ENCODE data around the gene NEU4. TPM values are rescaled to one million over a fixed set of nuclear protein-coding genes. Genes with fewer than 3 reads are reported as not detected.
A peak's percentile ranks its signal among the peaks of the same experiment; 100 is the strongest.

NEU4 gene
- total RNA-seq, 1 donor from 2014 or later: 0.31 TPM

DNA sequence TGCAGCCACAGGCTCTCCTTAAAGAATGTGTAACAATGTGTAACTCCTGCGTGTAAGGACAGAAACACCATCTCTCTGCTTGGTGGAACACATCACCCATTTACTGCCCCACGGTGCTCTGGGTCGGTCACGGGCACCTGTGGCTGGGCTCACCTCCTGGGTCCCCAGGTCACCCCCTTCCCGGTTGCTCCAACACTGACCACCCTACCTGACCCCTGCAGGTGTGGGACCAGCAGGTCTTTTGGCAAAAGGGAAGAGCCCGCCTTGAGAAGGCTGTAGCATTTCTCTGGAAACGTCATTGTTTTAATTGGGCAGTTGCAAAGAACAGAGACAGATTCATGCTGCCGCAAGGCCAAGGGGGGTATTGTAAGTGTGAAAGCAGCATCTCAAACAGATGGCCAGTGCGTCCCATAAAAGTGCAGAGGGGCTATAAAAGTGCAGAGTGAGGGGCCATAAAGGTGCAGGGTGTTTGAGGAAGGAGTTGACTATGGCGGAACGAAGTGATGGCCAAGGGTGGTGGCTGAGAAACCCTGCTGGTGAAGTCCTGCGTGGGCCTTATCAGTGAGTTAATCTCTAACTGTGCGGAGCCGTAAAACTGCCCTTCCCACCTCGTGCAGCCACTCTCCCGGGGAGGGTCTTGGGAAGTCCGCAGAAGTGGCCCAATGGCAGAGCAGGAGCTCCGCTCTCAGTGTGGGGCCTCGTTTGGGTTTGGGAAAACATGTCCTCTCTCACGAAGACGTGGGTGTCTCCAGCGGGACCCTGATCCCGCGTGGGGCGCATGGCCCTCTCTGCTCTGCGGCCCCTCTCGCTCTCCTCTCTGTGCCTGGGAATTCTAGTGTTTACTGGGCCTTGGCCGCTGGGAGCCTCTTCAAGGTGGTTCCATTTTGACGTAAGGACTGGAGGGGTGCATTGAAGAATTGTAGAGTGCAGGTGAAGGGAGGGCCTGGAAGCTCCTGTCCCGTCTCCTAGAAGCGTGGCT is 13.7 kb upstream of the NEU4 start:
- TF ChIP-seq, protein P1, sequence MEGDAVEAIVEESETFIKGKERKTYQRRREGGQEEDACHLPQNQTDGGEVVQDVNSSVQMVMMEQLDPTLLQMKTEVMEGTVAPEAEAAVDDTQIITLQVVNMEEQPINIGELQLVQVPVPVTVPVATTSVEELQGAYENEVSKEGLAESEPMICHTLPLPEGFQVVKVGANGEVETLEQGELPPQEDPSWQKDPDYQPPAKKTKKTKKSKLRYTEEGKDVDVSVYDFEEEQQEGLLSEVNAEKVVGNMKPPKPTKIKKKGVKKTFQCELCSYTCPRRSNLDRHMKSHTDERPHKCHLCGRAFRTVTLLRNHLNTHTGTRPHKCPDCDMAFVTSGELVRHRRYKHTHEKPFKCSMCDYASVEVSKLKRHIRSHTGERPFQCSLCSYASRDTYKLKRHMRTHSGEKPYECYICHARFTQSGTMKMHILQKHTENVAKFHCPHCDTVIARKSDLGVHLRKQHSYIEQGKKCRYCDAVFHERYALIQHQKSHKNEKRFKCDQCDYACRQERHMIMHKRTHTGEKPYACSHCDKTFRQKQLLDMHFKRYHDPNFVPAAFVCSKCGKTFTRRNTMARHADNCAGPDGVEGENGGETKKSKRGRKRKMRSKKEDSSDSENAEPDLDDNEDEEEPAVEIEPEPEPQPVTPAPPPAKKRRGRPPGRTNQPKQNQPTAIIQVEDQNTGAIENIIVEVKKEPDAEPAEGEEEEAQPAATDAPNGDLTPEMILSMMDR (IDR thresholded peaks at IDR 0.05): no peak

GRCh38 chr2:241796209-241796608 is 12.8 kb upstream of the NEU4 start:
- Mint-ChIP-seq H3K36me3 (ENCODE audit: low read depth) (no peaks in the 10 kb centered on the region), H3K27ac (no peak overlapping the region), H3K4me1 (no peaks in the 10 kb centered on the region), H3K27me3 (no peaks in the 10 kb centered on the region), H3K9me3 (no peaks in the 10 kb centered on the region), H3K4me3 (no peak overlapping the region)
- CTCF ChIA-PET: no interaction called here
- POLR2A ChIA-PET: no interaction called here
- intact Hi-C loops (cut with micrococcal nuclease): no loop called here
- no peak for DNase-seq
- TF ChIP-seq, protein P1 (IDR thresholded peaks at IDR 0.05): no peak
- no peak for ATAC-seq (ENCODE audit: low read depth)

More for the DNA sequence above, 13.7 kb upstream of the NEU4 start:
- DNase-seq: no peak
- no peak for ATAC-seq (ENCODE audit: low read depth)
- Mint-ChIP-seq H3K36me3 (ENCODE audit: low read depth) (no peaks in the 10 kb centered on the region), H3K27me3 (no peaks in the 10 kb centered on the region), H3K9me3 (peaks cover 4% of the 10 kb centered on the region), H3K4me3 (no peak overlapping the region), H3K4me1 (peaks cover 1% of the 10 kb centered on the region), H3K27ac (no peak overlapping the region)
- intact Hi-C loops (cut with micrococcal nuclease): no loop called here
- ChIA-PET CTCF (no interaction called here), POLR2A (no interaction called here)

GRCh38 chr2:241796610-241797138 is 12.3 kb upstream of the NEU4 start:
- ATAC-seq (ENCODE audit: low read depth): no peak
- POLR2A ChIA-PET: no interaction called here
- TF ChIP-seq, protein P1 (IDR thresholded peaks at IDR 0.05): no peak
- Mint-ChIP-seq H3K4me3 (no peak overlapping the region), H3K36me3 (ENCODE audit: low read depth) (no peaks in the 10 kb centered on the region), H3K27ac (no peak overlapping the region), H3K4me1 (no peaks in the 10 kb centered on the region), H3K27me3 (no peaks in the 10 kb centered on the region), H3K9me3 (no peaks in the 10 kb centered on the region)
- intact Hi-C loops (cut with micrococcal nuclease): no loop called here
- CTCF ChIA-PET: no interaction called here
- DNase-seq: peak; percentile 12

- Mint-ChIP-seq H3K4me3 (no peak overlapping the region), H3K27me3 (no peaks in the 10 kb centered on the region), H3K9me3 (no peaks in the 10 kb centered on the region), H3K36me3 (ENCODE audit: low read depth) (no peaks in the 10 kb centered on the region), H3K4me1 (no peaks in the 10 kb centered on the region), H3K27ac (no peak overlapping the region)
- intact Hi-C loops (cut with micrococcal nuclease): no loop called here
- TF ChIP-seq, protein P1 (IDR thresholded peaks at IDR 0.05): no peak
- CTCF ChIA-PET: no interaction called here
- peak; percentile 13 for DNase-seq
- no peak for ATAC-seq (ENCODE audit: low read depth)
- POLR2A ChIA-PET: no interaction called here
Observed at GRCh38 chr2:241797441-241798080, 11.4 kb upstream of the NEU4 start.

DNA sequence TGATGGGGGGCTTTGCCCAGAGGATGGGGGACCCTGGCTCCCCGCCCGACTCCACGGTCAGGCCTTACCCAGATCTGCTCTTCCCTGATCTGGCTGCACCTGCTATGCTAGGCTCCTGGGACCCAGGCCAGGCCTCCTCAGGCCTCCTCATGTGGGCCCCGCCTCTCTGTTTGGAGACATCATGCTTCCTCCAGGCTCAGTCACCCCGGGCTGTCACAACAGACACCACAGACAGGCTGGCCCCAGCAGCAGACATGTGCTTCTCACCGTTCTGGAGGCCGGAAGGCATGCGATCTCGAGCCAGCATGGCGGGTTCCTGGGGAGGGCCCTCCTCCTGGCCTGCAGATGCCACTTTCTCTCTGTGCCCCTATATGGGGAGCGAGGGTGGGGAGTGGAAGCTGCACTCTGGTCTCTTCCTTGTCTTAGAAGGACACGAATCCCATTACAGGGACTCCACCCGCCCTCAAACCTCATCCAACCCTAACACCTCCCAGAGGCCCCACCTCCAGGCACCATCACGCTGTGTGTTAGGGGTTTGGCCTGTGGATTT is 10.8 kb upstream of the NEU4 start:
- intact Hi-C loops (cut with micrococcal nuclease): no loop called here
- Mint-ChIP-seq H3K36me3 (ENCODE audit: low read depth) (no peaks in the 10 kb centered on the region), H3K4me3 (no peak overlapping the region), H3K27ac (no peak overlapping the region), H3K4me1 (no peaks in the 10 kb centered on the region), H3K27me3 (no peaks in the 10 kb centered on the region), H3K9me3 (no peaks in the 10 kb centered on the region)
- no peak for ATAC-seq (ENCODE audit: low read depth)
- no peak for DNase-seq
- ChIA-PET CTCF (no interaction called here), POLR2A (no interaction called here)
- TF ChIP-seq, protein P1 (IDR thresholded peaks at IDR 0.05): no peak
